KMS-11 (cell line): ENCODE results near the gene TMEM35A.

Experiments used
- H2AFZ ChIP-seq: fragments of 200-600 bp; sonication (generic); 2 replicates; pipeline ENCODE4 v1.6.1; 2016; ENCODE audit warnings: antibody characterized with exemption, mixed run types, low read depth
- H3K27ac ChIP-seq: fragments of 200-600 bp; sonication (generic); 2 replicates; pipeline ENCODE4 v1.6.1; 2016; ENCODE audit warnings: mild to moderate bottlenecking, mixed run types
- H3K27me3 ChIP-seq: fragments of 200-600 bp; sonication (generic); 2 replicates; pipeline ENCODE4 v1.6.1; 2017; ENCODE audit warnings: mild to moderate bottlenecking, low read depth, mixed run types, moderate library complexity; ENCODE audit not compliant: insufficient read depth
- H3K36me3 ChIP-seq: fragments of 200-600 bp; sonication (generic); 2 replicates; pipeline ENCODE4 v1.6.1; 2017; ENCODE audit warnings: mild to moderate bottlenecking, mixed run types; ENCODE audit not compliant: insufficient read depth
- H3K4me1 ChIP-seq: fragments of 200-600 bp; sonication (generic); 2 replicates; pipeline ENCODE4 v1.6.1; 2016; ENCODE audit warnings: mild to moderate bottlenecking, low read depth, mixed run types; ENCODE audit not compliant: poor library complexity, severe bottlenecking
- H3K4me2 ChIP-seq: fragments of 200-600 bp; sonication (generic); 2 replicates; pipeline ENCODE4 v1.7.0; 2016; ENCODE audit warnings: mild to moderate bottlenecking, mixed run types
- H3K4me3 ChIP-seq: fragments of 200-600 bp; sonication (generic); IDR thresholded peaks from 2 replicates; pipeline ENCODE4 v1.6.1; 2017; ENCODE audit warnings: low read depth, low read length, mixed read lengths; ENCODE audit not compliant: insufficient read depth
- H3K79me2 ChIP-seq: fragments of 200-600 bp; sonication (generic); 2 replicates; pipeline ENCODE4 v1.6.1; 2016; ENCODE audit warnings: low read depth, mixed run types; ENCODE audit not compliant: insufficient read depth
- H3K9ac ChIP-seq: fragments of 200-600 bp; sonication (generic); 2 replicates; pipeline ENCODE4 v1.6.1; 2016; ENCODE audit warnings: mild to moderate bottlenecking, mixed run types
- H4K20me1 ChIP-seq: fragments of 200-600 bp; sonication (generic); 2 replicates; pipeline ENCODE4 v1.6.1; 2016; ENCODE audit warnings: mild to moderate bottlenecking, mixed run types; ENCODE audit not compliant: insufficient read depth
- TF ChIP-seq, protein P1 (sequence below): fragments of 200-600 bp; sonication (generic); conservative IDR thresholded peaks from 2 replicates; pipeline ENCODE4 v1.6.1; 2017; ENCODE audit warnings: low read depth, mild to moderate bottlenecking, antibody characterized with exemption, low read length, moderate library complexity, mixed read lengths

TMEM35A gene

DNA sequence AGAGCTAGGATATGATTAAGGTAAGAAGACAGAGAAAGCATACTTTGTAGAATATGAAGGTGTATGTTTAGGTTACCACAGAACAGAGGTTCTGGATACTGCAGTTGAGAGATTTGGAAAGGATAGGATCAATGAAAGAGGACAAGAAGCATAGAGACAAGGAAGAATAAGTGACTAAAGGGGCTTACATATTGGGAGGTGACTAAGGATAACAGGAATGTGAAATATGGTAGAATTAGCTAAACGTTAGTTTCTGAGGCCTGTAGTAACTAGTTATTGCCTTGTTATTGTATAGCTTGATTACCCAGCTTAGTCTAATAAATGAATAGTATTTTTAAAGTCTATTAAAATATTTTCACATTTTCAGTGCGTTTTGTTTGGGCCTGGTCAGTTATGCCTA lies 57.6 kb downstream of the TMEM35A start:
- Histone ChIP-seq H3K4me1 (no peaks in the 10 kb centered on the region), H2AFZ (no peak overlapping the region), H4K20me1 (no peaks in the 10 kb centered on the region), H3K27ac (no peak overlapping the region), H3K4me3 (no peak overlapping the region), H3K9ac (no peak overlapping the region), H3K27me3 (no peaks in the 10 kb centered on the region), H3K79me2 (no peaks in the 10 kb centered on the region), H3K36me3 (no peaks in the 10 kb centered on the region), H3K4me2 (no peak overlapping the region)
- TF ChIP-seq, protein P1, sequence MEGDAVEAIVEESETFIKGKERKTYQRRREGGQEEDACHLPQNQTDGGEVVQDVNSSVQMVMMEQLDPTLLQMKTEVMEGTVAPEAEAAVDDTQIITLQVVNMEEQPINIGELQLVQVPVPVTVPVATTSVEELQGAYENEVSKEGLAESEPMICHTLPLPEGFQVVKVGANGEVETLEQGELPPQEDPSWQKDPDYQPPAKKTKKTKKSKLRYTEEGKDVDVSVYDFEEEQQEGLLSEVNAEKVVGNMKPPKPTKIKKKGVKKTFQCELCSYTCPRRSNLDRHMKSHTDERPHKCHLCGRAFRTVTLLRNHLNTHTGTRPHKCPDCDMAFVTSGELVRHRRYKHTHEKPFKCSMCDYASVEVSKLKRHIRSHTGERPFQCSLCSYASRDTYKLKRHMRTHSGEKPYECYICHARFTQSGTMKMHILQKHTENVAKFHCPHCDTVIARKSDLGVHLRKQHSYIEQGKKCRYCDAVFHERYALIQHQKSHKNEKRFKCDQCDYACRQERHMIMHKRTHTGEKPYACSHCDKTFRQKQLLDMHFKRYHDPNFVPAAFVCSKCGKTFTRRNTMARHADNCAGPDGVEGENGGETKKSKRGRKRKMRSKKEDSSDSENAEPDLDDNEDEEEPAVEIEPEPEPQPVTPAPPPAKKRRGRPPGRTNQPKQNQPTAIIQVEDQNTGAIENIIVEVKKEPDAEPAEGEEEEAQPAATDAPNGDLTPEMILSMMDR = no peak
